Hematopoietic multipotent progenitor cell treated with erythropoietin and hydrocortisone succinate and interleukin-3 and kit ligand, for 4 days (in vitro differentiated cells): ENCODE measurements around the gene PWP2.
"Not testable (repeated sequence)": the region's sequence is repeated elsewhere in the genome, so short reads cannot be mapped to it uniquely, and the experiment has no call there.

Experiments
- DNase-seq: peaks from one replicate; pipeline ENCODE4 v3.0.0-alpha.2; 2015

The PWP2 gene

DNA sequence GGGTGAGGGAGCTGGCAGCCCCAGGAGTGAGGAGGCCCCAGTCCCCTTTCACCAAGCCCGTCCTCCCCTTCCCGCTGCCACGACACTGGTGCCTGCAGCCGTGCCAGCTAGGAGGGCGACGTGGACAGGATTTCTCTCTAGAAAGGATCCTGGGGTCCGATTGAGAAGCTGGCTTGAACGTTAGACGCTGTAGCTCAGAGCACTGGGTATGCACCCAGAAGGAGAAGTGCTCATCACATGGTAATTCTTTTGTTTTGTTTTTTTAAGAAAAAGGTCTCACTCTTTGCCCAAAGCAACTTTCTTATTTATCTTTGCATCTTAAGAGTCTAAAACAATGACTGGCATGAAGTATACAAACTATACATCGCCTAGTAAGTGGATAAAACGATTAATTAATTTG, 60.3 kb downstream of the PWP2 start:
- DNase-seq, result not testable (repeated sequence)

DNA sequence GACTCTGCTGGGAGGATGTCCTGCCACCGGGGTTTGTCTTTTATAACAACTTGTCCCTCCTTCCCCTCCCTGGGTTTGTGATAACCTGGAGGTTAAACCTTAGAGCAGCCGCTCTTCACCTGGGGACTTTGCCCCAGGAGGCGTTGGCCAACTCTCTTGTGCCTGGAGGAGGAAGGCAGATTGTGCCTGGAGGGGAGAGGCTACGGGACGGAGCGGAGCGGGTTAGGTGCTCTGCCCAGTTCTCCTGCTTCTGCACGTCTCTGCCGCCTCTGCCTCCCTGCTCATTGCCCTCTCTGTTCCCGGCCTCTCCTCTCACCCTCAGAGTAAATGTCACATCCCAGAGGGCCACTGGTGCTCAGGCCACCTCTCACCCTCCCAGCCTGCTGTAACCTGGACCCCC, 63.1 kb downstream of the PWP2 start:
- DNase-seq, result not testable (repeated sequence)

DNA sequence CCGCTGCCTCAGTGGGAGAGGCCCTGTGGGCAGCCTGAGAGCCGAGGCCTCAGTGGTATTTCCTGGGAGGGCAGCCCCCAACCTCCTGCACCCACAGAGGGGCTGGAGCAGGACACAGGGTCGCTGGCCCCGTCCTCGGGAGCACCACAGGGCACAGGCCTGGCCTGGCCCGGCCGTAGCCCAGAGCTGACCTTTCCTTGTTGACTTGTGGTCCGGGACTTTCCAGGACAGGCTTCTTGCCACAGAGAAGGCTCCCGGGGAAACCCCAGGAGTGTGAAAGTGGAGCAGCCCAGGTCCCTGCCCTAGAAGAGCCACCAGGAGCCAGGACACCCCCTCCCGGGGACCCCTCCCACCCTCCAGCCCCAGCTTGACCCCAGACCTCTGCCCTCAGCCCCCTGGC, 63.7 kb downstream of the PWP2 start:
- not testable (repeated sequence) for DNase-seq

DNA sequence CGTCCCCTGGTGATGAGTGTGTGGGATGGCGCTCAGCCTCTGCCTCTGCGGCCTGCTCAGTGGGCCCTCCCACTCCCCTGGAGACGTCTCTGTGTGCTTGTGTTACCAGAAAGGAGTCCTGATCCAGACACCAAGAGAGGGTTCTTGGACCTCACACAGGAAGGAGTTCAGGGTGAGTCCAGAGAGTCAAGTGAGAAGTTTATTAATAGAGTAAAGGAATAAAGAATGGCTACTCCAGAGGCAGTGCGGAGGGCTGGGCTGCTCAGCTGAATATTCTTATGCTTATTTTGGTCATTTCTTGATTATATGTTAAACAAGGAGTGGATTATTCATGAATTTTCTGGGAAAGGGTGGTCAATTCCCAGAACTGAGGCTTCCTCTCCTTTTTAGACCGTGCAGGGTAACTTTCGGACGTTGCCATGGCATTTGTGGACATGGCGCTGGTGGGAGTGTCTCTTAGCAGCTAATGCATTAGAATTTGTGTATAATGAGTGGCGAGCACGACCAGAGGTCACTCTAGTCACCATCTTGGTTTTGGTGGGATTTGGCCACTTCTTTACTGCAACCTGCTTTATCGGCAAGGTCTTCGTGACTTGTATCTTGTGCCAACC, 64.9 kb downstream of the PWP2 start:
- not testable (repeated sequence) for DNase-seq

DNA sequence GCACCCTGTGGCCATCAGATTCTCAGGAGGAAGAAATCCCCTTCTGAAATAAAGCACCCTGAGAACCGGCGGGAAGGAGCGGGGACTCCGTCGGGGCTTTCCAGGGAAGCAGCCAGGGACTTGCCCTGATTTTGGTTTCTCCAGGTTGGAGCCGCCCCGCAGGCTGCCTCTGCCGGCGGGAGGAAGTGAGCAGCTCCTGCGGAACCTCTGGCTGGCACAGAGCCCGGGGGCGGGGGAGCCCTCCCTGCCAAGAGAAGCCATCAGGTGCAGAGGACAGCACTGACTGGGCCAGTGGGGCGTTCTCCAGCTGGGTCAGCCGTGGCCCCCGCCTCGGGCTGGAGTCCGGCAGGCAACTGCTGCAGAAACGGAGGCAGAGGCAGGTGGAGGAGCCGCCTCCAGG, 65.5 kb downstream of the PWP2 start:
- DNase-seq, result not testable (repeated sequence)

DNA sequence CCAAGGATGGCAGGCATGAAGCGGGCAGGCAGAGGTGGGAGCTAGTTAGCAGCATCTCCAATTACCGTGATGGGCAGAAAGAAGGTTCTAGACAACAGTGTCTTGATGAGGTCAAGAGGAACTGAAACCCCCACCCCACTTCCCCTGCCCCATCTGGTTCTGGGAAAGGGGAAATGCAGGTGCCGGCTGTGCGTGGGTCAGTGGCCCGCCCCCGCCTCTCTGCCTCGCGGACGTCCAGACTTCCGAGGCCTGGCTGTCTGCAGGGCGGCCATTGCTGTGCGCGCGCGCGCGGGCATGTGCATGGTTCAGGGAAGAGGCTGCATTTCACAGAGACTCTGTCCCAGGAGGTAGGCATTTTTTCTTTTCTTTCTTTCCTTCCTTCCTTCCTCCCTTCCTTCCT, 68.0 kb downstream of the PWP2 start:
- DNase-seq, result not testable (repeated sequence)

DNA sequence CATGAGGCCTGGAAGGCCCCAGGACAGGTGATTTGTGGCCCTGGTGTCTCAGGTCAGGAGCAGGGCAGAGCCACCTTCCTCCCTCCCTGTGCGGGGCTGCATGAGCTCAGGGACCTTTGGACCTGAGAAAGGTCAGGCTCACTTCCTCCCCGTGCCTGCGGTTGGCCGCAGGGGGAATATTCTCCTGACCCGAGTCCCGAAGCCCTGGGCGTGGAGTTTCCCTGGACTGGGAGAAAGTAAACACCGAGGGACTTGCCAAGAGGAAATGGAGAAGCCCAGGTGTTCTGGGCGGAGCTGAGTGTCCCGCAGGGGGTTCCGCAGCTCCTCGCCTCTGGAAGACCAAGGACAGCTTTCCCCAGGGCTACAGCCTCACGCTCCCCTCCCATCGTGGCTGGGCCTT, 68.9 kb downstream of the PWP2 start:
- DNase-seq, result not testable (repeated sequence)
